Measurements from ENCODE around the gene KYNU.

DNA sequence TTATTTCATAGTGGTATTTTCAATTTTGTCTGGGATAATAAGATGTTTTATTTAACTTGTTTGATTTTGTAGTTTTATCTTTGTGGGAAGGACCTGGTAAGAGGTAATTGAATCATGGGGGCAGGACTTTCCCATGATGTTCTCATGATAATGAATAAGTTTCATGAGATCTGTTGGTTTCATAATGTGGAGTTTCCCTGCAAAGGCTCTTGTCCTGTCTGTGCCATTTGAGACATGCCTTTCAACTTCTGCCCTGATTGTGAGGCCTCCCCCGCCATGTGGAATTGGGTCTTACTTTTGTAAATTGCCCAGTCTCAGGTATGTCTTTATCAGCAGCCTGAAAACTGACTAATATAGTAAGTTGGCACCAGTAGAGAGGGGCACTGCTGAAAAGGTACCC lies 174.0 kb downstream of the KYNU start:
- TF ChIP-seq, protein P1, sequence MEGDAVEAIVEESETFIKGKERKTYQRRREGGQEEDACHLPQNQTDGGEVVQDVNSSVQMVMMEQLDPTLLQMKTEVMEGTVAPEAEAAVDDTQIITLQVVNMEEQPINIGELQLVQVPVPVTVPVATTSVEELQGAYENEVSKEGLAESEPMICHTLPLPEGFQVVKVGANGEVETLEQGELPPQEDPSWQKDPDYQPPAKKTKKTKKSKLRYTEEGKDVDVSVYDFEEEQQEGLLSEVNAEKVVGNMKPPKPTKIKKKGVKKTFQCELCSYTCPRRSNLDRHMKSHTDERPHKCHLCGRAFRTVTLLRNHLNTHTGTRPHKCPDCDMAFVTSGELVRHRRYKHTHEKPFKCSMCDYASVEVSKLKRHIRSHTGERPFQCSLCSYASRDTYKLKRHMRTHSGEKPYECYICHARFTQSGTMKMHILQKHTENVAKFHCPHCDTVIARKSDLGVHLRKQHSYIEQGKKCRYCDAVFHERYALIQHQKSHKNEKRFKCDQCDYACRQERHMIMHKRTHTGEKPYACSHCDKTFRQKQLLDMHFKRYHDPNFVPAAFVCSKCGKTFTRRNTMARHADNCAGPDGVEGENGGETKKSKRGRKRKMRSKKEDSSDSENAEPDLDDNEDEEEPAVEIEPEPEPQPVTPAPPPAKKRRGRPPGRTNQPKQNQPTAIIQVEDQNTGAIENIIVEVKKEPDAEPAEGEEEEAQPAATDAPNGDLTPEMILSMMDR (conservative IDR thresholded peaks at IDR 0.05), result no peak
- no peak for TF ChIP-seq EZH2 (IDR thresholded peaks at IDR 0.05; ENCODE audit: low read depth)

All from PC-9 (cell line).